HG03066 (cell line): ENCODE results near the gene LUM.
"Not testable (repeated sequence)": the region's sequence is repeated elsewhere in the genome, so short reads cannot be mapped to it uniquely, and the experiment has no call there.

Experiments
- ATAC-seq: cut with Tn5 transposase; IDR thresholded peaks from one replicate; pipeline ENCODE4 v1.9.1; 2021; ENCODE audit warnings: low read depth; ENCODE audit not compliant: unreplicated experiment

LUM gene

DNA sequence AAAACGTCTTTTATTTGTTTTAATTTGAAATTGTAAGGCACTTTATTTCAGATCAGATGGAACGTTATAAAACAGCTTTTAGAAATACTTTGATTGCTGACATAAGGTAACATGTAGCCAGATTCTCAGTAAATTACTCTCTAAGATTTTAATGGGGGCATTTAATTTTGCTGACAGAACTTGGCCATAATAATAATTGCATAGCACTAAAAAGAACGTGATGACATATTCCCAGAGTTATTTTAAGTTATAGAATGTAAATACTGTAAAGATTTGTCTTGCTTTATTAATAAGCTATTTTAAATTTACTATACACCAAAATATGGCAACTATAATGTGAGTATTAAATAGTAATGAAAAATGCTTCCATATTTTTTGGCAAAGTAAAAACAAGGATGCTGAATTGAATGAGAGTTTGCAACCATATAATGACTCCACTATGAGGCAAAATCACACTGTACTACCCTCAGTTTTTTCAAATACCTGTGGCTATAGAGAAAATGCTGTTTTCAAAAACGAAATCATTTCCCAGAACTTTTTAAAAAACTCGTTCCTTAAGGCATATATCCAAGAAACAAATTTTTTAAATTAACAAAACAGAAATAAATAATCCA is 876 bp downstream of the LUM start:
- no peak for ATAC-seq

DNA sequence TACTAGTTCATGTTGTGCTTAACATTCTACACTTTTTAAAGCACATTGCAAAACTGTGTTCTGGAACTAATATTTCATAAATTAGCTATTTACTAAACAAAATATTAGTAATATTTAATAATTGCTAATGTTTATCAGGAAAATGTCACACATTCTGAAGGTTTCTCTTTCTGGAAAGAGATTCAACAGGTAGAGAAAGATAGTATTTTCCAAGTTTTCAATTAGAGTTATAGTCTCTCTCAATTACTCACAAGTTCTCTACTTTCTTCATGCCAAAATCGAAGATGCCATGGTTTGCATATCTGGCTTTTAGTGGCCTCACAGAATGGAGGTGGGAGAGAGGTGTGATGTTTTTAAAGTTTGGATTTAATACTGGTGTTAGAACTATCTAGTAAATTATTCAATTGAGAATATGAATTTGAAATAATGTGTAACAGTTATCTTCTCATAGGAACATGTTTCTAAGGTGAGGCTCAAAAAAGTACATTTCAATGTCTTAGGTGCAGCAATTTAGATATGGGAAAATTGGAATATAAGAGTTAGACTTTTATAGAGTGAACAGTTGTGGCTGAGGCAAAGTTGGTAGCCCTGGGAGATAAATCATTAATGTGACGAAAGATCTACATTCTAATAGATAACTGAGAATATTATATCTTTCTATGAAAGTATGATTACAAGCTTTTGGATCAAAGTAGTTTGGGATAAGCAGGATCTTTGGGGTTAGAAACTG is 1.5 kb downstream of the LUM start:
- no peak for ATAC-seq

DNA sequence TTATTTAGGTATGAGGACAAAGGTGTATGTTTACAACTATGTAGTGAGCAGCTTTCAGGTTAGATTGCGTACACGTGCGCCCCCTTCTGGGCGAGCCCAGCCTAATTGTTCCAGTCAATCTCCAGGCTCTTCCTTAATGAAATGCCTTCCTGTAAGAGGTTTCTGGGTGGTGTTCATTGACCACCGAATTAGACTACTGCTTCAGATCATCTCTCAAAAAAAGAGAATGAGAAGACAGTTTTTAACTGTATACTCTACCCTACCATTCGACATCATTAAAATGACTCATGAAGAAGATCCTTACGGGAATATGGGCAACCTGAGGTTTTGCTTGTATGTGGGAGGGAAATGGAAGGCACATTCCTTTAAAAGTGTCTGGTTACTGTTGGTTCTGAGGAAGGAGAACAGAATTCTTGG is 2.1 kb downstream of the LUM start:
- ATAC-seq, result peak; percentile 71

DNA sequence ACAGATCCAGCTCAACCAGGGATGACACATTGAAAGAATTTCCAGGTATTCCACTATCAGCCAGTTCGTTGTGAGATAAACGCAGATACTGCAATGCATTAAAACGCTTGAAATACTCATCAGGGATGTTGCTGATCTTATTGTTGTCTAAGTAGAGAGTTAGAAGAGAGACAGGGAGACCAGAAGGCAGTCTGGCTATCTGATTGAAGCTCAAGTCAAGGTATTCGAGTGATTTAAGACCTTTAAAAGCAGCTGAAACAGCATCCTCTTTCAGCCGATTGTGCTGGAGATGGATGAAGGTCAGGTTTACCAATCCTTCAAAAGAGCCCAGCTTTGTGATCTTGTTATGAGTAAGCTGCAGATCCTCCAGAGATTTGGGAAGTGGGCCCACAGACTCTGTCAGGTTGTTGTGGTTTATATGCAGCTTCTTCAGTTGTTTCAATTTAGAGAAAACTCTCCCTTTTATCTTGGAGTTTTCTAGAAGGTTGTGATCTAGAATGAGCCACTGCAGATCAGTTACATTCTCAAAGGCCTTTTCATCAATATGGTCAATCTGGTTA is 3.0 kb downstream of the LUM start:
- ATAC-seq, result no peak

DNA sequence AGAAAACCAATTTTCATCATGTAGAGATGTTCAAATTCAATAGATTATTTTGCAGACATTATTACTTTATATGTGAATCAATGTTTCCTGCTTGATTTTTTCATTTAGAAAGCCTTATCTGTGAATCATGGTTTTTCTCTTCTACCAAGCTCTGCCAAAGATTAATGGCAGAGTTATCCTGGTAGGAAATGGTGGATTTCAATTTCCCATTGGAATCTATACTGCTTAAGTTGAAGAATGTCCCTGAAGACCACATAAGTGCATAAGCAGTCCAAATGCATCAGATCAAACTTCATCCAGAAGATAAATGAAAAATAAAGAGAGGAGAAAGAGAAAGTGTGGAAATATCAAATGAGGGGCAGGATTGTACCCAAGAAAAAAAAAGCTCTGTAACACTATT is 5.0 kb downstream of the LUM start:
- no peak for ATAC-seq

DNA sequence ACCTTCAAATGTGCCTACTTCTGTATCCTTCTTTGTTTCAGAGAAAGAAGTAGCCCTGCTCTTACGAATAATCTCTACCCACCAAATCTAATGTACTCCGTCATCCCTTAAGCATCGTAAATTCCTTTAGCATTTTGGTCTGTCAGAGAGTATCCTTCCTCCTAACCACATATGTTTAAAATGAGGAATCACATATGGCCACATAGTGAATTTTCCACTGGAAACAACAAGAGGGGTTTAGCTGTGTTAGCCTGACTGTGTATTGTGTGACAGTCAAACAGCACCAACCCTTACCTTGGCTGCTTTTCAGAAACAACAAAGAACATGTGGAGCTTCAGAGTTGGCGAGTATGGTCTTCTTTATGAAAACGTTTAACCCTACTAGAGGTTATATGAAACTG is 5.5 kb downstream of the LUM start:
- no peak for ATAC-seq

DNA sequence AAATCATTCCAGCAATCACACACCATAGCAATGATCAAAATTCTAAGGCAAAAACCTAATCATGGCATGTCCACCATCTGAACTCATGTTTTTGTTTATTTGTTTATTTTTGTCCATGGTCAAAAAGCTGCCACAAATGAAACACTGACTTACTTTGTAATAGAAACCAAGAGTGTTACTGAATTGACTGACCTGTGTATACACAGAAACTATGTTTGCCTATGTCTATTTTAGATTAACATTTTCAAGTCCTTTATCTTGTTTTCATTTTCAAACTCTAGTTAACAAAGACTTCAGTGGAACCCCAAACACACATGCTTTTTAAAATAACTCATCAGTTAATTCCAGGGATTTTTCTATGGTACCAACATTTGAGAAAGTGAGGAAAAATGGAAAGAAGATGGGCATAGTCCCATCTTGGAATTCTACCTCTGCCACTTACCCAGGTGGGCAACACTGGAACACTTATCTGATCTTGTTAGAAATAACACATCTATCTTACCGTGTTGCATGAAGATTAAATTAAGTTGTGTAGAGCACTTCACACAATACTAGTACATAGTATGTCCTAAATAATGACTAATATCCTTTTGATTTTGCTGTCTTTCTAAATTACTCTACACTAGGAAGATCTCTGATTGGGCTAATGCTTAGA is 6.4 kb downstream of the LUM start:
- ATAC-seq, result peak; percentile 57

DNA sequence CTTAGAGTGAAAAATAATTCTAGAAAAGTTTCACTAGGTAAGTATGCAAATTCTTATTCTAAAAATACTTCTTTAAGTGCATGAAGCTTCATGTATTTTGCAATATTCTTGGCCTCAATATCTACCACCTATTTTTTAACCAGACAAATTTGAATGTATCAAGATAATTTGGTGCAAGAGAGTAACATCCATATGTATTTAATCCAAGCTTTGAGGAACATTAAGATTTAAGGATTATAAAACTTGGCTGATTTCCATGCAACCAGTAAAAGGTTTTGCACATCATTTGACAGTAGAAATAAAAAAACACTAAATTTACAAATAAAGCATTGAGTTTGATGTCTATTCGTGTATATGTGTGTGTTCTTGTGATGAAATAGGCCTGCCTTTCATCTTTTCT is 7.7 kb downstream of the LUM start:
- ATAC-seq, result no peak

DNA sequence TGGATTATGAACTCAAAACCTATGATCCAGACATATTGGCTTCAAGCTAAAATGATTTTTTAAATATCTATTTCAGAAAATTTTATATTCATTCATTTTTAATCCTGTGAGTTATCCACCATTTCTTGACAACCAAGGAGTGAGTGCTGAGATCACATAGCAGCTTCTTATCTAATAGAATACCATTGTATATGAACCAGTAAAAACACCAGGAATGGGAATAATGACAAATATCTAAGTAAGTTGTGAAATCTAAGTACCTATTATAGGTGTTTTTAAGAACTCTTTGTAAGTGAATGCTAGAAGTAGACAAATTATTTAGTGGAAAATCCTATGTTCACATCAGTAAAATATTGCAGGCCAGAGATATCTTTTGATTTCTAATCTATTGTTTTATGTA is 8.2 kb downstream of the LUM start:
- ATAC-seq, result no peak

DNA sequence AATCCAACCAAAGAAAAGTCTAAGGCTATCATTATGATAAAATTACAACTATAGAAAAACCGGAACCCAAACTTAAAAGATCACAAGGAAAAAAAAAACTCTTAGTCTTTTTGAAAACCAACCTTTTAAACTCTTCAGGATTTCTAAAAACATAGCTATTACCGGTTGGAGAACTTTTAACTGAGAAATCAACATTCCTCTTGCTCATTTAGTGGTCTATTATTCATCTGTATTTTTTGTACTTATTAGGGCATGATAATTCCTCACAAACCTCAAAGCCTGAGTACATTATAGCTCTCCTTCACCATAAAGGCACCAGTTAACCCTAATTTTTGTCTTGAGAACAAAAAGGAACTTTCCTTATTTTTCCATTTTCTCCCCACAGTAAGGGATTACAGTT is 10.4 kb downstream of the LUM start:
- no peak for ATAC-seq

DNA sequence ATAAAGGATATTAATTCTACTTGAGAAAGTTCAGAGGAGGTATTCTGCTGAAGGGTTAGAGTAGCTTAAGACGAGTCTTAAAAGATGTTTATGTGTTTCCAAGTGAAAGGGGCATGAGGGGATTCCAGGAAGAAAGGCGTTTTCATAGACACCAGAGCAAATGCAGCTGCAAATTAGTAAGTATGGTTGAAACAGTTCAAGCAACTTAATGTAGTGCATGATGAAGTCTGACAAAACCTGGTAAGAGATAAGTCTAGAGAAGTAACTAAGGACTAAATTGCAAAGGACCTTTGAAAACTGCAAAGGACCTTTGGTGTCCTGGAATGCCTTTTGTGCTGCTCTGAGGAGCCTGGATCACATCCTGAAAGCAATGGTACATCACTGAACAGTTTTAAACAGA is 11.5 kb downstream of the LUM start:
- no peak for ATAC-seq

DNA sequence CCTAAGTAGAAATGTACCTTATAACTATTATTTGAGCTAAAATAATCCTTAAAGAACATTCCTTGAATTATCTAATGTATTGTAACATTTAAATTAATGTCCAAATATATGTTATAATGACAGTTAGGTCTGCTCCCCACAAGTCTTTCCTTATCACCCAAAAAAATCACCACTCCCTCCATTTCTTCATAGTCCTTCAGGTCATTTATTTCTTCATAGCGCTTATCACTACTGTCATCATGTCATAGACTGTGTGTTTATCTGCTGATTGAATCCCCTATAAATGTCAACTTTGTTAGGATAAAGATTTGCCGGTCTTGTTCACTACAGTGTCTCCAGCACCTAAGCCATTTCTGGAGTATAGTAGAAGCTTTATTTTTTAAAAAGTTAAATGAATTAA is 12.0 kb downstream of the LUM start:
- ATAC-seq, result no peak

DNA sequence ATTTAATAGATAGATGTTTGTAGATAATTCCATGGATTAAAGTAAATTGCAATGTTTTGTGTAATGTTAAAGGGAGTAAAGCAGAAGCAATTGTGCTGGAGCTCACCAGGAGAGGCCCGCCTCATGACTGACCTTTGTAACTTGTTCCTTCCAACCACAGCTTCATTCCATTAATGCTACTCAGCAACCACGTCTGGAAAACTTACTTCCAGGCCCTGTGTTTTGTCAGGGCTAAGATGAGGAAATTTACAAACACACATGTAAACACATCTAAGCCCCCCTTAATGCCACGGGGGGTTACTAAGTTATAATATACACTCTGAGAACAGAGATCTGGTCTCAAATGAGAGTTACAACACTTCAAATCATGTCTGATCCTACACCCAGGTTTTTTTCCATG is 12.4 kb downstream of the LUM start:
- no peak for ATAC-seq

DNA sequence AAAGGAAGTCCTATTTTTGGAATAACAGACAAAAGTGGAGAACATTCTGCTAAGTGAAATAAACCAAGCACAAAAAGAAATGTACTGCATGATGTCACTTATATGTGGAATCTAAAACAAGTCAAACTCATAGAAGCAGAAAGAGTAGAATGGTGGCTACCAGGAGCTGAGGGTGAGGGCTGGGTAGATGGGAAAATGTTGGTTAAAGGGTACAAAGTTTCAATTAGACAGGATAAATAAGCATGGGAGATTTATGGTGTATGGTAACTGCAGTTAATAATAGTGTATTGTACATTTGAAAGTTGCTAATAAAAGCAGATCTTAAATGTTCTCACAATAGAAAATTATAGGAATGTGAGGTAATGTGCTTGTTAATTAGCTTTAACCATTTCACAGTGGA is 12.8 kb downstream of the LUM start:
- no peak for ATAC-seq

DNA sequence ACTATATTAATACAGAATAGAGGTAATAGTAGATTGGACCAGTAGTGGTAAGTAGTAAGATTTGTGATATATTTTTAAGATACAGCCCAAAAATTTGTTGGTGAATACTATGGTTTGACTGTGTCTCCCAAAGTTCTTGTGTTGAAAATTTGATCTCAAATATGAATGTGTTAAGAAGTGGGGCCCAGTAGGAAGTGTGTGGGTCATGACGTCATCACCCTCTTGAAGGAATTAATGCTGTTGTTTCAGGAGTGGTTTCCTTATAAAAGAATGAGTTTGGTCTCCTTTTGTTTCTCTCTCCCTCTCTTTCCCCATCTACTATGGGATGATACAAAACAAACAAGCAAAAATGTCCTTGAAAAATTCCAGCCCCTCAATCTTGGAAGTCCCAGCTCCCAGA is 16.3 kb downstream of the LUM start:
- no peak for ATAC-seq

DNA sequence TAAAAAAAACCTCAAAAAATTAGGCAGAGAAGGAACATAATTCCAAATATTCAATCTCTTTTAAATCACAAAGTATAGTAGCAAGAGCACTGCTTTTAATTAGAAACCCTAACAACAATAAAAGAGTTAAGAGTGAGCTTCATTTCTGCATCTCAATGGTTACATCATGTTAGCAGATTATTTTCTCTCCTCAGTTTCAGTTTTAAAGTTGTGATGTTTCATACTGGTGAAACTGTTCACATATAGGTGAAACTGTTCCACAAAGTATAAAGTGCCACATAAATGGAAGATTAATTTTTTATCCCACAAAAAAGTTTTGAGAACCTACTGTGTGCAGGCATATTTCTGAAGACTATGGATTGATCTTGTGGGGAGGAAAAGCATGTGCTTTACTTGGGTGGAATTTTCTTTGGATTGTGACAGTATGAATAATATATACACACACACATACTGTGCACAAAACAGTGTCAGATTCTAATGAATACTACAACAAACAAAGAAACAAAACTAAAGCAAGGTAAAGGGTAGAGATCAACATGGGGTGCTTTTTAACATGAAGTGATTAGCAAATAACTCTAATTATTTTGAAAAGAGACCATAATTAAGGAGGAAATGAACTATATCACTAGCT is 17.1 kb downstream of the LUM start:
- no peak for ATAC-seq

DNA sequence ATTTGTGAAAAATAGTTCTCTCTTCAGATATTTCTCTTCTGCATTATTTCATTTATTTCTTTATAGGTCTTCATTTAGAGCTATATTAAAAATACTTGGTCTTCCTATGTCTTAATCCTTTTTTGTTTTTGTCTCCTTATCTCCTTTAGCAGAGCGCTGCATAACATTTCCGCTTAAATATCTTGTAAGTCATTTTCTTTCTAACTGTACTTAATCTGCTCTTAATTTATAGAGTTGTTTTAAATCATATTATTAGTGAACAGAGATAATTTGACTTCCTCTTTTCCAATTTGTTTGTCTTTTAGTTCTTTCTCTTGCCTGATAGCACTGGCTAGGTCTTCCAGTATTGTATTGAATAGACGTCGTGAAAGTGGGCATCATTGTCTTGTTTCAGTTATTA is 18.0 kb downstream of the LUM start:
- no peak for ATAC-seq

DNA sequence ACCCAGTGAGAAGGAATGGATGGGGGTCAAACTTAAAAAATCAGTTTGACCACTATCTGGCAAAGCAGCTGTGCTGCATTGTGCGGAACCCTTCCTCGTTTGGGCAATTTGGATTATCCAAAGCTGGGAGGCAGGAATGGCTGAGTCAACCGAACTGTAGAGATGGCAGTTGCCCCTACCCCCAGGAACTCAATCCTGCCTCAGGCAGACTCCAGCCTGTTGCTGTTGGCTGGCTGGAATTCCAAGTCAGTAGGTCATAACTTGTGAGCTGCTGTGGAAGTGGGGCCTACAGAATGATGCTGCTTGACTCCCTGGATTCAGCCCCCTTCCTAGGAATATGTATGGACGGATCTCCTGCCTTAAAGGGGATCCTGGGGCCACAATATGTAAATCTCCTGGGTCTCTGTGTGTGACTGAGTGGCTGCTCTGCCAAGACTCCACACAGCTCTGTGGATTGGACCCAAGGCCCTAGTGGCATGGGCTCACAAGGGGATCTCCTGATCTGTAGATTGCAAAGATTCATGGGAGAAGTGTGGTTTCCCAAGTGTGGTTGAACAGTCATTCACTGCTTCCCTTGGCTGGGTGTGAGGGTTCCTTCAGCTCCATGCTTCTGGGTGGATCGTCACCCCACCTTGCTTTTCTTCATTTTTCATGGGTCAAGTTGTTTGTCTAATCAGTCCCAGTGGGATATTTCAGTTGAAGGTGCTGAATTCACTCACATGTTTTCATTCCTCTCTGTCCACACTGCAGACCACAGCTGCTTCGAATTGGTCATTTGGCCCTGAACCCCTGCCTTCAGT is 19.2 kb downstream of the LUM start:
- no peak for ATAC-seq

DNA sequence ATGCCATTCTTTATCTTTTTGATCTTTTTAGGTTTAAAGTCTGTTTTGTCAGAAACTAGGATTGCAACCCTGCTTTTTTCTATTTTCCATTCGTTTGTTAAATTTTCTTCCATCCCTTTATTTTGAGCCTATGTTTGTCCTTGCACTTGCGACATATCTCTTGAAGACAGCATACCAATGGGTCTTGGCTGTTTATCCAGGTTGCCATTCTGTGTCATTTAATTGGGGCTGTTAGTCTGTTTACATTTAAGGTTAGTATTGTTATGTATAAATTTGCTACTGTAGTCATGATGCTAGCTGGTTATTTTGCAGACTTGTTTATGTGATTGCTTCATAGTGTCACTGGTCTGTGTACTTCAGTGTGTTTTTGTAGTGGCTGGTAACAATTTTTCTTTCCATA is 21.3 kb downstream of the LUM start:
- not testable (repeated sequence) for ATAC-seq

DNA sequence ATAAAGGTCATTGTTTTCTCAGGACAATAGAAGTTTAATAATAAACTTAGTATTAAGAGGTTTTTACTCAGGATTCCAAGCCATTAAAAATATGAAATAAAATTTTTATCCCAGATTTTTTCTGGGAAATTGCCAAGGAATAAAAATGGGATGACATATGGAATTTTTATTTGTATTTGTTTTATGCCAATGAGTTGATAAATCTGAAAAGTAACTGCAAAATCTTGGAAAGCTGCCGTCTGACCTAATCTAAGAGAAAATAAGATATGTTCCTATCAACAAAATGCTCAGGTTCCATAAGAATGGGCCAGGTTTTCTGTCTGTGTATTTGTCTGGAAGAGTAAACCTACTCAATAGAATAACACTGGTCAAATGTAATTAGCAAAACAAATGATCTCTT is 31.3 kb downstream of the LUM start:
- ATAC-seq, result no peak

DNA sequence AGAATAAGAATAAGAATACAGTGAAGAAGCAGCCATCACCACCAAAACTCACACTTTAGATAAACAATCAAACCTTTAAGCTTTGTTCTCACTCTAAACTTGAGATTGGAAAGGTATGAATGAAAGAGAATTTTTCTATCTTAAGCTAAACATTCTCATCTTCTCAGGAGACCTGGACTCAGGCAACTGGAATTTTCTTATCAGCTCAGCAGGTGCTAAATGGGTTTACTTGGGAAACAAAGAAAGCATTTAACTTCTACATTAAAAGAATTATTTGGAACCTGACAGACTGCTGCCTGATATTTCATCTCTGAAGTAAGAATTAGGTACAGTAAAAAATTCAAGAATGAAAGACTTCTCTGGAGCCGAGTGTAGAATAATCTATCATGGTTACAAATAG is 32.8 kb downstream of the LUM start:
- ATAC-seq, result no peak
